IPS-15b (cell line): ENCODE results near the gene TARP.

Experiments
- H3K27me3 ChIP-seq: one replicate; pipeline ENCODE4 v1.6.1; 2013; ENCODE audit warnings: low read length; ENCODE audit not compliant: control insufficient read depth, insufficient read depth
- H3K36me3 ChIP-seq: one replicate; pipeline ENCODE4 v1.6.1; 2013; ENCODE audit warnings: low read length; ENCODE audit not compliant: control insufficient read depth, insufficient read depth
- H3K4me1 ChIP-seq: one replicate; pipeline ENCODE4 v1.6.1; 2013; ENCODE audit warnings: mild to moderate bottlenecking, low read length; ENCODE audit not compliant: control insufficient read depth, insufficient read depth
- H3K4me3 ChIP-seq: one replicate; pipeline ENCODE4 v1.5.1; 2013; ENCODE audit warnings: low read depth, low read length
- H3K9ac ChIP-seq: one replicate; pipeline ENCODE4 v1.6.1; 2013; ENCODE audit warnings: low read depth, mild to moderate bottlenecking, low read length
- H3K9me3 ChIP-seq: one replicate; pipeline ENCODE4 v1.6.1; 2013; ENCODE audit warnings: mild to moderate bottlenecking, low read length; ENCODE audit not compliant: control insufficient read depth, insufficient read depth

The TARP gene

GRCh38 chr7:38229884-38230642 is 43.4 kb downstream of the TARP start:
- H3K36me3 ChIP-seq = peaks cover 2% of the 10 kb centered on the region
- H3K4me3 ChIP-seq = no peak overlapping the region
- no peaks in the 10 kb centered on the region for H3K9me3 ChIP-seq
- H3K4me1 ChIP-seq = no peaks in the 10 kb centered on the region
- no peak overlapping the region for H3K9ac ChIP-seq
- no peaks in the 10 kb centered on the region for H3K27me3 ChIP-seq

GRCh38 chr7:38229386-38229785 is 44.0 kb downstream of the TARP start:
- Histone ChIP-seq H3K36me3 (peaks cover 2% of the 10 kb centered on the region), H3K4me3 (no peak overlapping the region), H3K4me1 (no peaks in the 10 kb centered on the region), H3K9me3 (no peaks in the 10 kb centered on the region), H3K9ac (no peak overlapping the region), H3K27me3 (no peaks in the 10 kb centered on the region)

- Histone ChIP-seq H3K4me1 (no peaks in the 10 kb centered on the region), H3K9ac (no peak overlapping the region), H3K27me3 (no peaks in the 10 kb centered on the region), H3K36me3 (no peaks in the 10 kb centered on the region), H3K9me3 (no peaks in the 10 kb centered on the region), H3K4me3 (no peak overlapping the region)
Observed at GRCh38 chr7:38224392-38224791, 49.0 kb downstream of the TARP start.

GRCh38 chr7:38223306-38223705 is 50.1 kb downstream of the TARP start:
- Histone ChIP-seq H3K9me3 (no peaks in the 10 kb centered on the region), H3K27me3 (no peaks in the 10 kb centered on the region), H3K9ac (no peak overlapping the region), H3K4me3 (no peak overlapping the region), H3K36me3 (no peaks in the 10 kb centered on the region), H3K4me1 (no peaks in the 10 kb centered on the region)

- Histone ChIP-seq H3K4me1 (no peaks in the 10 kb centered on the region), H3K9ac (no peak overlapping the region), H3K27me3 (no peaks in the 10 kb centered on the region), H3K9me3 (no peaks in the 10 kb centered on the region), H3K36me3 (no peaks in the 10 kb centered on the region), H3K4me3 (no peak overlapping the region)
Observed at GRCh38 chr7:38222481-38223096, 50.8 kb downstream of the TARP start.

- Histone ChIP-seq H3K27me3 (no peaks in the 10 kb centered on the region), H3K4me1 (no peaks in the 10 kb centered on the region), H3K4me3 (no peak overlapping the region), H3K36me3 (peaks cover 10% of the 10 kb centered on the region), H3K9ac (no peak overlapping the region), H3K9me3 (no peaks in the 10 kb centered on the region)
Observed at GRCh38 chr7:38220452-38220851, 53.0 kb downstream of the TARP start.

GRCh38 chr7:38217672-38218071 is 55.8 kb downstream of the TARP start:
- Histone ChIP-seq H3K9me3 (no peaks in the 10 kb centered on the region), H3K9ac (no peak overlapping the region), H3K4me3 (no peak overlapping the region), H3K27me3 (no peaks in the 10 kb centered on the region), H3K4me1 (peaks cover 11% of the 10 kb centered on the region), H3K36me3 (peaks cover 10% of the 10 kb centered on the region)

- peaks cover 10% of the 10 kb centered on the region for H3K36me3 ChIP-seq
Observed at GRCh38 chr7:38215735-38216670, 57.4 kb downstream of the TARP start.

GRCh38 chr7:38215115-38215514 is 58.3 kb downstream of the TARP start:
- no peak overlapping the region for H3K9ac ChIP-seq
- H3K4me3 ChIP-seq = no peak overlapping the region
- no peaks in the 10 kb centered on the region for H3K9me3 ChIP-seq
- H3K4me1 ChIP-seq = peaks cover 11% of the 10 kb centered on the region
- H3K36me3 ChIP-seq = peaks cover 10% of the 10 kb centered on the region
- H3K27me3 ChIP-seq = no peaks in the 10 kb centered on the region

More at GRCh38 chr7:38215735-38216670, 57.4 kb downstream of the TARP start:
- H3K9ac ChIP-seq = no peak overlapping the region
- H3K27me3 ChIP-seq = no peaks in the 10 kb centered on the region
- peaks cover 11% of the 10 kb centered on the region for H3K4me1 ChIP-seq
- no peak overlapping the region for H3K4me3 ChIP-seq
- no peaks in the 10 kb centered on the region for H3K9me3 ChIP-seq

- peaks cover 11% of the 10 kb centered on the region for H3K4me1 ChIP-seq
- peaks cover 7% of the 10 kb centered on the region for H3K36me3 ChIP-seq
- H3K9me3 ChIP-seq = no peaks in the 10 kb centered on the region
- no peaks in the 10 kb centered on the region for H3K27me3 ChIP-seq
- no peak overlapping the region for H3K9ac ChIP-seq
- H3K4me3 ChIP-seq = no peak overlapping the region
Observed at GRCh38 chr7:38211940-38212339, 61.5 kb downstream of the TARP start.

GRCh38 chr7:38211486-38211885 is 62.0 kb downstream of the TARP start:
- Histone ChIP-seq H3K36me3 (peaks cover 3% of the 10 kb centered on the region), H3K4me3 (no peak overlapping the region), H3K4me1 (peaks cover 11% of the 10 kb centered on the region), H3K9me3 (no peaks in the 10 kb centered on the region), H3K27me3 (no peaks in the 10 kb centered on the region), H3K9ac (no peak overlapping the region)
